ENCODE data around the gene TAS2R42. TPM values are rescaled to one million over a fixed set of nuclear protein-coding genes. Genes with fewer than 3 reads are reported as not detected.

Gene TAS2R42
- total and polyA plus RNA-seq, 10 donors, result not detected

DNA sequence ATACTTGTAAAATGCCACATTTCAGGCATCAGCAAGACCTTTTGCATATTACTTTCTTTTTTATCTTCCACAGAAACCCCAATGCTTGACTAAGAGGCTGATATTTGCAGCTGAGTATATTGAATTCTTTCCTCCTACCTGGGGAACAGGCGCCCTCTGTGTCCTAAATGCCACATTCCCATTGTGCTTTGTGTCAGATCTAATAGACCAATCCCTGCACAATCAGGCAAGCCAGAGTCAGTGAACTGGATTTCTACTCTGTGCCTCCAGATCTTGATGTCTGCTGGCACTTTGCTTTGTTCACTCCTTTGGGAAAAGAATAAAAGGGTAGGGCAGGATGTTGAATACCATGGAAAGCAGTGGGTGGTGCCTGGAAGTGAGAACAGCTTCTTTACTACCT is 22.4 kb upstream of the TAS2R42 start:
- no peak for DNase-seq
- Histone ChIP-seq H3K4me3 (no peak overlapping the region), H3K4me1 (no peaks in the 10 kb centered on the region), H3K36me3 (no peaks in the 10 kb centered on the region), H3K27ac (no peak overlapping the region), H3K27me3 (replicated peaks in 1 of 7) (no peaks in the 10 kb centered on the region), H3K9me3 (peaks cover 0 to 9% (median 4%) of the 10 kb centered on the region in 8 donors)
- intact Hi-C loops (cut with DNase I; ENCODE audit: low total_unique reads), result no loop called here
- WGBS, 5 donors, result 86 to 95% (median 94%) methylated on average over 1 of the region's 1 CpG
- TF ChIP-seq, protein P1, sequence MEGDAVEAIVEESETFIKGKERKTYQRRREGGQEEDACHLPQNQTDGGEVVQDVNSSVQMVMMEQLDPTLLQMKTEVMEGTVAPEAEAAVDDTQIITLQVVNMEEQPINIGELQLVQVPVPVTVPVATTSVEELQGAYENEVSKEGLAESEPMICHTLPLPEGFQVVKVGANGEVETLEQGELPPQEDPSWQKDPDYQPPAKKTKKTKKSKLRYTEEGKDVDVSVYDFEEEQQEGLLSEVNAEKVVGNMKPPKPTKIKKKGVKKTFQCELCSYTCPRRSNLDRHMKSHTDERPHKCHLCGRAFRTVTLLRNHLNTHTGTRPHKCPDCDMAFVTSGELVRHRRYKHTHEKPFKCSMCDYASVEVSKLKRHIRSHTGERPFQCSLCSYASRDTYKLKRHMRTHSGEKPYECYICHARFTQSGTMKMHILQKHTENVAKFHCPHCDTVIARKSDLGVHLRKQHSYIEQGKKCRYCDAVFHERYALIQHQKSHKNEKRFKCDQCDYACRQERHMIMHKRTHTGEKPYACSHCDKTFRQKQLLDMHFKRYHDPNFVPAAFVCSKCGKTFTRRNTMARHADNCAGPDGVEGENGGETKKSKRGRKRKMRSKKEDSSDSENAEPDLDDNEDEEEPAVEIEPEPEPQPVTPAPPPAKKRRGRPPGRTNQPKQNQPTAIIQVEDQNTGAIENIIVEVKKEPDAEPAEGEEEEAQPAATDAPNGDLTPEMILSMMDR (IDR thresholded peaks at IDR 0.05 in 8 of 11, conservative IDR thresholded peaks at IDR 0.05 in 3 of 11), result no peak
- no peak for TF ChIP-seq POLR2A (IDR thresholded peaks at IDR 0.05)
- TF ChIP-seq POLR2AphosphoS5 (IDR thresholded peaks at IDR 0.05), result no peak

DNA sequence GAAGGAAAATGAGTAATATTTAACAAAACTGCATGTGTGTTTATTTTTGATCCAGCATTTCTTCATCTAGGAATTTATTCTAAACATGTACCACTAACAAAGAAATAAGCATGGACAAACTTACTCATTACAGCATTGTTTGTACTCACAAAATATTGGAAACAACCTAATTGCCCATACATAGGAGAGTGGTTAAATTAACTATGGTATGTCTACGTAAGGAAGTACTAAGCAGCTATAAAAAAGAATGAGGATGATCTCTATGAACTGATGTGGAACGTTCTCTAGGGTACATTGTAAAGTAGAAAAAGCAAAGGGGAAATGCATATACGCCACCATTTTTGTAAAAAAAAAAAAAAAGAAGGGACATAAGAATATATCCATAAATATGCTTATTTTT is 17.4 kb upstream of the TAS2R42 start:
- H3K9me3 ChIP-seq, result peaks cover 0 to 9% (median 3%) of the 10 kb centered on the region in 8 donors
- no peak for TF ChIP-seq POLR2AphosphoS5 (IDR thresholded peaks at IDR 0.05)
- TF ChIP-seq POLR2A (IDR thresholded peaks at IDR 0.05), result no peak
- TF ChIP-seq, protein P1 (IDR thresholded peaks at IDR 0.05 in 8 of 11, conservative IDR thresholded peaks at IDR 0.05 in 3 of 11), result no peak
- DNase-seq, result no peak
- no peaks in the 10 kb centered on the region for H3K4me1 ChIP-seq
- no peak overlapping the region for H3K4me3 ChIP-seq
- H3K27ac ChIP-seq, result no peak overlapping the region
- 92 to 98% (median 94%) methylated on average over 3 of the region's 3 CpGs for WGBS, 5 donors
- H3K36me3 ChIP-seq, result no peaks in the 10 kb centered on the region
- H3K27me3 ChIP-seq (replicated peaks in 1 of 7), result no peaks in the 10 kb centered on the region
- intact Hi-C loops (cut with DNase I; ENCODE audit: low total_unique reads), result no loop called here

DNA sequence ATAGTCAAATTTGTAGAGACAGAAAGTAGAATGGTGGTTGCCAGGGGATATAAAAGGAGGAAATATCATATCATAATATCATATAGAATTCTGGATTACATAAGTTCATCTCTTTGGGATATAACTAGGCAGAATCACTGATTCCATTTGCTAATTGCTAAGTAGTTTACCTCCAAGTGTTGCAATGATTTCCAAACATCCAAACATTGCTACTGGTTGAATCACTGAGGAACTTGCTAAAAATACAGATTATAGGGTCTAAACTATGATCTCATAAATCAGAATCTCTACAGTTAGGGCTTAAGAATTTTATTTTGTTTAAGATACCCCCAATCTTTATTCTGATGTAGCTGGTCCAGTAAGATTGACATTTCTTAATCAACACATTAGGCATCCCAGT is 16.1 kb upstream of the TAS2R42 start:
- Histone ChIP-seq H3K27ac (no peak overlapping the region), H3K36me3 (no peaks in the 10 kb centered on the region), H3K9me3 (peaks cover 0 to 9% (median 3%) of the 10 kb centered on the region in 8 donors), H3K4me1 (no peaks in the 10 kb centered on the region), H3K27me3 (replicated peaks in 1 of 7) (no peaks in the 10 kb centered on the region), H3K4me3 (no peak overlapping the region)
- intact Hi-C loops (cut with DNase I; ENCODE audit: low total_unique reads), result no loop called here
- DNase-seq, result no peak
- TF ChIP-seq, protein P1 (IDR thresholded peaks at IDR 0.05 in 8 of 11, conservative IDR thresholded peaks at IDR 0.05 in 3 of 11), result no peak
- no peak for TF ChIP-seq POLR2AphosphoS5 (IDR thresholded peaks at IDR 0.05)
- no peak for TF ChIP-seq POLR2A (IDR thresholded peaks at IDR 0.05)

DNA sequence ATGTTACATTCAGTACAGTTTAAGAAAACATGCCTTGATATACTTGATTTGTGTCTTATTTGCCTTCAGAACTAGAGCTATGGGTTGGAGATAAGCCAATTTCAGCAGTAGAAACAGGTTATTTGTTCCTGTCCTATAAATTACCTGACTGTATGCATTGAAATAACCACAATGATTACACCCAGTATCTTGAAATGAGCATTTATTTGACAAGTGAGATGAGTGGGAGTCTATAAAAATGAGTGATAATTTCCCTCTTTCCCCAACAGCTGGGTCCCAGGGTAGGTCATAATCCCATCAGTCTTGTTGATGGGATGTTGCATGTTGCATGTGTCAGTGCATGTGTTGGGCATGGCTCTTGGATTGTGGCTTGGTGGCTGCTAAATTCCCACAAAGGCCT is 3.7 kb downstream of the TAS2R42 start:
- H3K36me3 ChIP-seq, result no peaks in the 10 kb centered on the region

More for the DNA sequence above, 3.7 kb downstream of the TAS2R42 start:
- no peak overlapping the region for H3K27ac ChIP-seq
- H3K4me1 ChIP-seq, result no peaks in the 10 kb centered on the region
- H3K4me3 ChIP-seq, result no peak overlapping the region
- TF ChIP-seq POLR2AphosphoS5 (IDR thresholded peaks at IDR 0.05) (no peak), POLR2A (IDR thresholded peaks at IDR 0.05) (no peak)
- TF ChIP-seq, protein P1 (IDR thresholded peaks at IDR 0.05 in 8 of 11, conservative IDR thresholded peaks at IDR 0.05 in 3 of 11), result no peak
- DNase-seq, result no peak
- intact Hi-C loops (cut with DNase I; ENCODE audit: low total_unique reads), result no loop called here
- no peaks in the 10 kb centered on the region for H3K9me3 ChIP-seq
- no peaks in the 10 kb centered on the region for H3K27me3 ChIP-seq (replicated peaks in 1 of 7)

Measured in spleen (tissue), 11 donors.